Suprapubic skin (tissue), 4 donors: ENCODE measurements around the gene NLN. TPM values are rescaled to one million over a fixed set of nuclear protein-coding genes. Genes with fewer than 3 reads are reported as not detected.

Source experiments
- DNase-seq, 2 donors: peaks; one replicate each; pipeline ENCODE4 v3.0.0-alpha.2; 2019; ENCODE audit warnings: low spot score in 2 of 2
- H3K27ac ChIP-seq: fragments of 200-600 bp; sonication (generic); one replicate; pipeline ENCODE4 v1.5.1; 2019
- H3K27me3 ChIP-seq: fragments of 200-600 bp; sonication (generic); one replicate; pipeline ENCODE4 v1.5.1; 2019
- H3K36me3 ChIP-seq: fragments of 200-600 bp; sonication (generic); one replicate; pipeline ENCODE4 v1.5.1; 2019
- H3K4me1 ChIP-seq: fragments of 200-600 bp; sonication (generic); one replicate; pipeline ENCODE4 v1.5.1; 2019
- H3K4me3 ChIP-seq: fragments of 200-600 bp; sonication (generic); one replicate; pipeline ENCODE4 v1.5.1; 2019; ENCODE audit warnings: mild to moderate bottlenecking
- H3K9me3 ChIP-seq: fragments of 200-600 bp; sonication (generic); one replicate; pipeline ENCODE4 v1.5.1; 2019
- EP300 ChIP-seq: sonication (generic); formaldehyde crosslinking; IDR thresholded peaks from one replicate; pipeline ENCODE4 v1.6.1; 2017; ENCODE audit warnings: antibody characterized with exemption
- POLR2A ChIP-seq, 2 donors: fragments of 450-650 bp; IDR thresholded peaks; one replicate each; pipeline ENCODE4 v1.6.1; 2017; ENCODE audit warnings: antibody characterized with exemption in 2 of 2, mild to moderate bottlenecking in 2 of 2, moderate library complexity in 2 of 2
- POLR2AphosphoS5 ChIP-seq, 3 donors: sonication (generic); formaldehyde crosslinking; IDR thresholded peaks; one replicate each; pipeline ENCODE4 v1.6.1; 2017; ENCODE audit warnings: antibody characterized with exemption in 3 of 3
- WGBS: methylation state at CpG from one replicate; pipeline ENCODE4 v1.1.5; 2018; 5-methylcytosine and 5-hydroxymethylcytosine counted together
- total RNA-seq, 4 donors: library from RNA; depleted of rRNA; stranded (reverse); fragments of >200 nt; gene quantifications; one replicate each; pipeline ENCODE4 v1.1.0, GENCODE V29; 2016
- TF ChIP-seq, protein P1 (sequence below), 2 donors: fragments of 200-600 bp in 1 of 2; fragments of 450-650 bp in 1 of 2; sonication (generic) in 1 of 2; IDR thresholded peaks; one replicate each; pipeline ENCODE4 v1.5.1; 2016 to 2019; ENCODE audit warnings: antibody characterized with exemption in 2 of 2, mild to moderate bottlenecking in 1 of 2, moderate library complexity in 1 of 2

NLN gene
- total RNA-seq, 4 donors from 2014 or later, result 6.4 to 17.9 (median 14.0) TPM

DNA sequence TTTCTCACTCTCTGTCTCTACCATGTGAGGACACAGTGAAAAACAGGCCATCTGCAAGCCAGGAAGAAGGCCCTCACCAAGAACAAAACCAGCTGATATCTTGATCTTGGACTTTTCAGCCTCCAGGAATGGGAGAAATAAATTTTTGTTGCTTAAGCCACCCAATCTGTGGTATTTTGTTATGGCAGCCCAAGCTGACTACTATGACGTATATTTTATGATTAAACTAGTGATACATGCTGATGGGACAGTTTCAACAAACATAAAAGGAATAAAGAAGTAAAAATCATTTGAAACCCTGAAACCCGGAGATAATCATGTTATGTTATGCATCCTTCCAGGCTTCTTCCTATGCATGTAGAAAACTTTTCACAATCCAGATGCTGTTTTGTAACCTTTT lies 132.9 kb downstream of the NLN start:
- H3K27me3 ChIP-seq, result no peaks in the 10 kb centered on the region
- H3K4me1 ChIP-seq, result no peaks in the 10 kb centered on the region
- no peaks in the 10 kb centered on the region for H3K36me3 ChIP-seq
- WGBS, result 84% methylated on average over 2 of the region's 2 CpGs
- H3K9me3 ChIP-seq, result no peaks in the 10 kb centered on the region
- no peak for DNase-seq
- H3K4me3 ChIP-seq, result no peak overlapping the region
- no peak for TF ChIP-seq POLR2A (IDR thresholded peaks at IDR 0.05)
- TF ChIP-seq, protein P1, sequence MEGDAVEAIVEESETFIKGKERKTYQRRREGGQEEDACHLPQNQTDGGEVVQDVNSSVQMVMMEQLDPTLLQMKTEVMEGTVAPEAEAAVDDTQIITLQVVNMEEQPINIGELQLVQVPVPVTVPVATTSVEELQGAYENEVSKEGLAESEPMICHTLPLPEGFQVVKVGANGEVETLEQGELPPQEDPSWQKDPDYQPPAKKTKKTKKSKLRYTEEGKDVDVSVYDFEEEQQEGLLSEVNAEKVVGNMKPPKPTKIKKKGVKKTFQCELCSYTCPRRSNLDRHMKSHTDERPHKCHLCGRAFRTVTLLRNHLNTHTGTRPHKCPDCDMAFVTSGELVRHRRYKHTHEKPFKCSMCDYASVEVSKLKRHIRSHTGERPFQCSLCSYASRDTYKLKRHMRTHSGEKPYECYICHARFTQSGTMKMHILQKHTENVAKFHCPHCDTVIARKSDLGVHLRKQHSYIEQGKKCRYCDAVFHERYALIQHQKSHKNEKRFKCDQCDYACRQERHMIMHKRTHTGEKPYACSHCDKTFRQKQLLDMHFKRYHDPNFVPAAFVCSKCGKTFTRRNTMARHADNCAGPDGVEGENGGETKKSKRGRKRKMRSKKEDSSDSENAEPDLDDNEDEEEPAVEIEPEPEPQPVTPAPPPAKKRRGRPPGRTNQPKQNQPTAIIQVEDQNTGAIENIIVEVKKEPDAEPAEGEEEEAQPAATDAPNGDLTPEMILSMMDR (IDR thresholded peaks at IDR 0.05), result no peak
- no peak overlapping the region for H3K27ac ChIP-seq

DNA sequence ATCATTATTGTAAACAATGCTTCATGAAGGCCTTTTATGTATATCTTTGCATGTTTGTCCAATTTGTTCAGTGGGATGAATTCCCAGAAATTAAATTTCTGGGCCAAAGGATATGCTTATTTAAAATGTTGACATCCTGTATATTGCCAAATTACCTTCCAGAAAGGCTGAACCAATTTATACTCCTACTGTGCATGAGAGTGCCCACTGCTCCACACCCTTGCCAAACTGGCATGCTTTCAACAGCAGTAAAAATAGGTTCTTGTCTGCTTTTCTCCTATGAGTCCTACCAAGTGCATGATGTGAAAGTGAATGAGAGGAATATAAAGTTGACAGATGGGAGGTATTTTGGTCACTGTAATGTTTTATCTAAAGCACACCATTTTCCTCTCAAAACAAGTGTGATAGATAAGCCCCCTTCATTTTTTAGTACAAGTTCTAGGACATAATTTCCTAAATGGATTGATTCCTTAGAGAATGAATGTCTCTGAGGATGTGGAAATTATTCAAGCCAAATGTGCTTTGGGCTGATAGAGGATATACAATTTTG lies 133.8 kb downstream of the NLN start:
- H3K4me3 ChIP-seq, result no peak overlapping the region
- no peak for DNase-seq
- H3K36me3 ChIP-seq, result no peaks in the 10 kb centered on the region
- H3K27me3 ChIP-seq, result no peaks in the 10 kb centered on the region
- H3K9me3 ChIP-seq, result no peaks in the 10 kb centered on the region
- H3K27ac ChIP-seq, result no peak overlapping the region
- H3K4me1 ChIP-seq, result no peaks in the 10 kb centered on the region
- TF ChIP-seq POLR2A (IDR thresholded peaks at IDR 0.05), result no peak
- TF ChIP-seq POLR2AphosphoS5 (IDR thresholded peaks at IDR 0.05), result no peak
- TF ChIP-seq, protein P1 (IDR thresholded peaks at IDR 0.05), result no peak
- no peak for TF ChIP-seq EP300

DNA sequence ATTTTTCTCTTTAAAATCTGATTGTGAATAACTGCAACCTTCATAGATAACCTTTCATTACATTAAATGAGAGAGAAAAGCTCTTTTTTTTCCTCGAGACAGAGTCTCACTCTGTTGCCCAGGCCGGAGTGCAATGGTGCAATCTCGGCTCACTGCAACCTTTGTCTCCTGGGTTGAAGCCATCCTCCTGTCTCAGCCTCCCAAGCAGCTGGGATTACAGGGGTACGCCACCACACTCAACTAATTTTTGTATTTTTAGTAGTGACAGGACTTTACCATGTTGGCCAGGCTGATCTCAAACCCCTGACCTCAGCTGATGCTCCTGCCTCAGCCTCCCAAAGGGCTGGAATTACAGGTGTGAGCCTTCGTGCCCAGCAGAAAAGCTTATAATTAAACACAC lies 134.5 kb downstream of the NLN start:
- no peak overlapping the region for H3K27ac ChIP-seq
- H3K36me3 ChIP-seq, result no peaks in the 10 kb centered on the region
- no peaks in the 10 kb centered on the region for H3K27me3 ChIP-seq
- no peak for TF ChIP-seq POLR2AphosphoS5 (IDR thresholded peaks at IDR 0.05)
- TF ChIP-seq, protein P1 (IDR thresholded peaks at IDR 0.05), result no peak
- no peak for TF ChIP-seq POLR2A (IDR thresholded peaks at IDR 0.05)
- no peak for TF ChIP-seq EP300
- WGBS, result 90% methylated on average over 5 of the region's 5 CpGs
- no peak for DNase-seq
- no peak overlapping the region for H3K4me3 ChIP-seq
- no peaks in the 10 kb centered on the region for H3K4me1 ChIP-seq
- H3K9me3 ChIP-seq, result no peaks in the 10 kb centered on the region

DNA sequence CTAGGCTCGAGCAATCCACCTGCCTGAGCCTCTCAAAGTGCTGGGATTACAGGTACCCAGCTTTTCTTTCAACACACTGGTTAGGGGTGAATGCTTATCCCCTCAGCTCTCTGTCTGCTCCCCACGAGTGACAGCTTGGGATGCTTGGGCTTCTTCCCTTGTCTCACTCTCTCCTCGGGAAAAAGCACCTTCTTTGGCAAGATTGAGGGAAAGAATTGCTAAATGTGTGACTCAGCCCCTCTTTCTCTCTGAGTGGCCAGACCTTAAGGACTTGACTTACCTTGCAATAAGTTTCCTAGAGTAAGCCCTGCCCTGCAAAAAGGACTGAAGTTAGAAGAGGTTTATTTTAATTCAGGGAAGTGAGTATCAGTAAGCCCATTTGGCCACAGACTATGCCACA lies 136.3 kb downstream of the NLN start:
- DNase-seq, result no peak
- no peaks in the 10 kb centered on the region for H3K9me3 ChIP-seq
- no peaks in the 10 kb centered on the region for H3K4me1 ChIP-seq
- no peak overlapping the region for H3K4me3 ChIP-seq
- no peaks in the 10 kb centered on the region for H3K36me3 ChIP-seq
- TF ChIP-seq, protein P1 (IDR thresholded peaks at IDR 0.05), result no peak
- TF ChIP-seq POLR2AphosphoS5 (IDR thresholded peaks at IDR 0.05) (no peak), EP300 (no peak), POLR2A (IDR thresholded peaks at IDR 0.05) (no peak)
- no peaks in the 10 kb centered on the region for H3K27me3 ChIP-seq
- no peak overlapping the region for H3K27ac ChIP-seq
- 75% methylated on average over 3 of the region's 3 CpGs for WGBS

DNA sequence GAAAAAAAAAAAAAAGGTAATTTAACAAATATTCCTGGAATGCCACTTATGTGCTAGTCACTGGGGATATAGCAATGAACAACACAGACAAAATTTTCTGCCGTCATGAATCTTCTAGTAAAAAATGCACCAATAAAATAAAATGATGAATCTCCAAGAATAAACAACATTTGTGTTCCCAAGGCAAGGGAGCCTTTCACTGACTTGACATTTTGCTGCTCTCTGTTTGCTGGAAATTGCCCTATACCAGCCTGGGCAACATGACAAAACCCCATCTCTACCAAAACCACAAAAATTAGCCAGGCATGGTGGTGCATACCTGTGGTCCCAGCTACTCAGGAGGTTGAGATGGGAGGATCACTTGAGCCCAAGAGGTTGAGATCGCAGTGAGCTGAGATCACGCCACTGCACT lies 139.8 kb downstream of the NLN start:
- no peak for TF ChIP-seq POLR2A (IDR thresholded peaks at IDR 0.05)
- TF ChIP-seq, protein P1 (IDR thresholded peaks at IDR 0.05), result no peak
- no peak for TF ChIP-seq EP300
- no peak for TF ChIP-seq POLR2AphosphoS5 (IDR thresholded peaks at IDR 0.05)
- DNase-seq, result no peak
- H3K9me3 ChIP-seq, result no peaks in the 10 kb centered on the region
- no peak overlapping the region for H3K27ac ChIP-seq
- no peak overlapping the region for H3K4me3 ChIP-seq
- H3K4me1 ChIP-seq, result no peaks in the 10 kb centered on the region
- 81% methylated on average over 3 of the region's 3 CpGs for WGBS
- H3K27me3 ChIP-seq, result no peaks in the 10 kb centered on the region
- H3K36me3 ChIP-seq, result no peaks in the 10 kb centered on the region
